HG03103 (cell line): ENCODE measurements around the gene PHOX2A.

Source experiments
- ATAC-seq: cut with Tn5 transposase; IDR thresholded peaks from one replicate; pipeline ENCODE4 v1.9.1; 2021; ENCODE audit warnings: low read depth; ENCODE audit not compliant: unreplicated experiment

The PHOX2A gene

DNA sequence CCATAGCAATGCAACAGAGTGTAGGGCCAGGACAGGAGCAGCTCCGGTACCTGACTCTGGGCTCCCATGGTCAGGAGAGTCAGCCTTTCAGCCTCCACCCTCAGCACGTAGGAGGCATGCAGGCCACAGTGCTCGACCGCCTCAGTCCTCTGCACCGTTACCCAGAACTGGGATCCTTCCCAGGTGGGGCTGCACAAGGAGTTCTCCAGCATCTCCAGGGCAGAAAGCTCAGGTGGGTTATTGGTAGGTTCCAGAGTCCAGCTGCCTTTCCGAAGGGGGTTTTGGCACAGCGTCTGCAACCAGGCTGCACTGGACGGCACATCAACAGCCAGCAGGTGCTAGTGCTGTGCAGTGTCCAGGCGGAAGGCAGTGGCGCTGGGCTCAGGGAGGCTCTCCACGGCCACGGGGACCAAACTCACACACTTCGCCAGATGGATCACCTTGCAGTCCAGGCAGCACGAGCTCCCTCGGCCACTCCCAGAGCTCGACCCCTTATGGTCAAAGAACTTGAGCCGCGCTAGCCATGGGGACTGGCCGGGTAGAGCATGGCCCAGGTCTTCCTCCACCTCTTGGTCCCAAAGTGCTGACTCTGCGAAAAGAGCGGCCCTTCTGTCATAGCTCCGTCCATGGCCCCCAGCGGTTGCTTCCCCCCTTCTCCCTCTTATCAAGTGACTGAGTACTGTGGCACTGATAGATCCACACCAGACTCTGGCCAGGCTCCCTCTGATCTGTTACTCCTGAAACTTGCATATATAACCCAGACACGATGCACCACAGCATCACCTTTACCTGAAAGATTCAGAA is 6.9 kb upstream of the PHOX2A start:
- ATAC-seq = no peak

DNA sequence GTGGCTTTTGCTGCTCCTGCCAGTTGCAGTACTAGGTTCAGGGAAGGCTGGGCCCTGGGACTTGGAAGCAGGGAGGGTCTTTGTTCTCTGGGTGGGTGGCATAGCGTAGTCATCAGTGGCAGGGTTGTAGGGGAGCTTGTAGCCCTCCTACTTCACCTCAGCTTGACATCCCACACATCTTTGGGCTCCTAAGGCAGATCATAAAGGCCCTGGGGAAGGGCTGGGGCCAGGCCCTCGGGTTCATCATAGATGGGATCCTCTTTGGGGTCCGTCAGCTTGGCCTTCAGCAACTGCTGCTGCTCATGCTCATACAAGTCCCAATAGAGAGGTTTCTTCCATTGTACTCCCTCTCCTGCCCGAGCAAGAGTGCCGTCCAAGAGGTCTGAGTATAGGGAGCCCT is 6.0 kb upstream of the PHOX2A start:
- ATAC-seq = no peak

DNA sequence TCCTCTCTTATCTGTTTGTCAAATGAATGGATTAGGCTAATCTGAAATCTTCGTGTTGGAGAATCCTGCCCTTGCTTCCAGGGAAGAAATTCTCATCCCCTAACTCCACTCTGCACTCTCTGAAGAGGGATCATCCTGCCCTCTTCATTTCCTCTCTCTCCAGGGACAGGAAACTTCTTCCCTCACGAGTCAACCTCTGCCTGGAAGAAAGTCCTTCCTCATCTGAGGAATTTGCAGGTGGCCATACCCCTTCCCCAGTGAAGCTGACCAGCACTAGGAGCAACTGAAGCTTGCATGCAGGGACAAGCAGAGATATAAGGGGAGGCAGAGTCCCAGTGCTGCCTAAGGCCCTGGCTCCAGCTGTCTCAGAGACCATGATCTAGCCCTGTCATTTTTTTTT is 3.6 kb upstream of the PHOX2A start:
- no peak for ATAC-seq

DNA sequence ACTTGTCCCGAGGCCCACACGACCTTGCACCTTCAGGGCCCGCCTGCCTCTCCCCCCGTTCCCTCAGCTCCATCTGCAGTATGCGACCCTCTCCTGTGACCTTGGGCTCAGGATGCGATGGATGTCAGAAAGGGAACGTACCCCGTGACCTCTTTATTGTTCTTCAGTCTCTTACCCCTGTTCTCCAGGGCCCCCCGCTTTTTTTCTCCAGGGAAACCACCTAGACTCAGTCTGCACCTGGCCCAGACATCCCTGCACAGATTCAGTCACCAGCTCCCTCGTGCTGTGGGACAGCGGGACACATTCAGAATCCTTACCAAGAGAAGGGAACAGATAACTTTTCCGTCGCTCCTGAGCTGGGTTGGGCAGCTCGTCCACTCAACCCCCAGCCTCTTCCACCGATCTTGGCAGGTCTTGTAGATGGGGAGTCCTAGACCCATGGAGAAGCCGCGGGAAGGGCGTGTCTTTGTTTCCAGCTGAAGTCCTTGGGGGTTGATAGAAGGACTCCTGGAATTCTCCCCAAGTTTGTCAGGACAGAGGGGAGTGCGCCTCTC is 1.4 kb upstream of the PHOX2A start:
- ATAC-seq = no peak

DNA sequence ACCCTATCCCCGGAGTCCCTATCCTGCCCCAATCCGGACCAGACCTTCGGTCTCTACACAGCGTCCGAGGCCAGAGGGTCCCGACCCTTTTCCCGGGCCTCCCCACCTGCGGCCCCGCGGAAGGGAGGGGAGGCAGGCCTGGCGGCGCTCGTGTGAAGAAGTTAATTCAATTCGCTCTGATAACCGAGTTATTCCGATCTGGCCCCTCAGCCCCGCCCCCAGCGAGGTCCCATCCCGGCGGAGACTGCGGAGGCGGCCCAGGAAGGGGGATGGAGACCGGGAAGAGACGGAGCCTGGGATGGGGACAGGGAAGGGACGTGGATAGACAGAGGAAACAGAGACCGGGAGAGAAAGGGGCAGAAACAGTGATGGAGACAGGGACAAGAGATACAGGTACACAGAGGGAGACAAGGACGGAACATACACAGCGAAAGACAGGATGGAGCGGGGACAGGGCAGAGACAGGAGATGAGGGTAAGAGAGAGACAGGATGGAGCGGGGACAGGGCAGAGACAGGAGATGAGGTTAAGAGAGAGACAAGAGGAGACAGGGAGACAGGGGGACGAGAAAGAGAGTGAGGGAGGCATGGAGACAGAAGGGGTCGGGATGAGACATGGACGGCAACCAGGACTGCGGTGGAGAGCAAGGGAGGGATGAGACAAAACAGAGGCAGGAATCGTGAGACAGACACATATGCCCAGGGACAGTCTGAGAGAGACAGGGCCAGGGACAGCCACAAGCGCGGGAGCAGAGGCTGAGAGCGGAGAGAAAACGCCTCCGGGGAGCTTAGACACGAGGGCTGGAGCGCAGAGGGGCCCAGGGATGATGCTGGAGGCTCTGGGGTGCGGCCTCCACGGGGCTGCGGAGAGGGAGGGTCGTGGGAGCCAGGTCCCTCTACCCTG is 636 bp upstream of the PHOX2A start:
- no peak for ATAC-seq

DNA sequence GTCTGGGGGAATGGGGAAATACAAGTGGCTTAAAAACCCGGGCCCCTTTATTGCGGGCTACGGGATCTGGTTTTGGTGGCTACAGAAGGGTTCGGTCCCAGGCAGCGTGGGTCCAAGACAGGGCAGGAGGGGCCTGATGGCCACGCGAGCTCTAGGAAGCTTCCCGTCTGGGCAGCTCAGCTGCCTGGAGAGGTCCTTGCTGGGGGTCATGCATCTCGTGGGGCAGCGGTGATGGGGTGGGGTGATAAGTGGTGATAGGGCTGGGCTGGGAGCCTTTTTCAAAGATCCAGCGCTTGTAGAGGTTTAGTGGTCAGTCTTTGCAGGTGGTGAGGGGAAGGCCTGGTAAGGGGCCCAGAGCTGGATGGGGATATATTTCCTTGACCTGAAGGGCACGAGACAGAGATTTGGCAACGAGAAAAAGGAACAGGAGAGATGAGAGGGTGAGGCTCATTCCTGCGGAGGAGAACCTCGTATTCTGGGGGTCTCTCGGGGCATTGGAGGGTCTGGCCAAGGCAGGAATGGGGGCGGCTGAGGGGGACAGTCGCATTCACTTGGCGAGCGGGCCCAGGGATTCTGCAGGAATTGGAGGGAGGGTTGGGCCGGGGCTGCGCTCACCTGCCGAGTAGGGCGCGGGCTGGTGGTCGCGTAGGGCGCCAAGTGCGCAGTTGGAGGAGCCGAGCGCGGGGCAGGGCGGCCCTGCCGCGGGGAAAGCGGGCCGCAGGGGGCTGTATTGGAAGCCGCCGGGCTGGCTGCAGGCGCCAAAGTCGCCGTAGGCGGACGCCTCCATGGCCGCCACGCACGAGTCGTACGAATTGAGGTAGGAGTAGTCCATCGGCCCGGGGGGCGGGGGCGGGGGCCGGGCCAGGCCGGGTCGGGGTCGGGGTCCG is 560 bp downstream of the PHOX2A start:
- ATAC-seq = no peak

DNA sequence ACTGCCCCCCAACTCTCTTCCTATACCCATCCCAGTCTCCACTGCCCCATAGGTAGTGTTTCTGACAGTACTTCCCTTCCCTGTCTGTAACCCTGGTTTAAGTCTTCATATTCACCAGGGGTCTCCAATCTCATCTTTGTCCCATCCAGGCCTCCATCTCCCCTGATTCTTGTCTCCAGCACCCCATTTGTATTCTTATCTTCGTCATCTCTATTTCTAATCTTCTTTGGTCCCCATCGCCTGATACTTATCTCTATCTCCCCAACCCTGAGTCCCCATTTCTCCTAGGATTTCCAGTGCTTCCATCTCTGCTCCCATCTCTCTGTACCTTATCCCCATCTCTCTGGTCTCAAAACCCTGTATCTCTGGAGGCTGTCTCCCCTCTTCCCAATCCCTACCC is 1.8 kb downstream of the PHOX2A start:
- ATAC-seq = no peak

DNA sequence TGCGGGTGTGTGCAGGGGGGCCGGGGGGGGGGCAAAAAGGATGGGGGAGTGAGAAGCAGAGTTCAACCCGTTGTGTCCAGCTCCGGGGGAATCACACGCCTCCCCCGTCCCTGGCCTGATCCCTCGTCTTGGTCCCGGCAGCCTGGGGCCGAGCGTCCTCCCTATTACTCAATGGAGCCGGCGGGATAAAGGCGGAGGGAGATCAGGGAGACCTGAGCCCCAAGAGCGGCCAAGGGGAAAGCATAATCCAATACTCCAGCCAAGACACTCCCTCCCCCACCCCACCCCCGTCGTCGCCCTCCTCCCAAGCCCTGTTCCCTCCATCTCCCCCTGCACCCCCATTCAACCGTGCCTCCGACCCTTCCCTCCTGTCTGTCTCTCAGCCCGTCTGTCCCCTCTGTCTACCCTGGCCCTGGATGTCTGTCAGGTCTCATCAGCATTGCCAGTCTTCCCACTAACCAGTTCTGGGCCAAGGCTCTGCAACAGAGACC is 2.6 kb downstream of the PHOX2A start:
- ATAC-seq = no peak

DNA sequence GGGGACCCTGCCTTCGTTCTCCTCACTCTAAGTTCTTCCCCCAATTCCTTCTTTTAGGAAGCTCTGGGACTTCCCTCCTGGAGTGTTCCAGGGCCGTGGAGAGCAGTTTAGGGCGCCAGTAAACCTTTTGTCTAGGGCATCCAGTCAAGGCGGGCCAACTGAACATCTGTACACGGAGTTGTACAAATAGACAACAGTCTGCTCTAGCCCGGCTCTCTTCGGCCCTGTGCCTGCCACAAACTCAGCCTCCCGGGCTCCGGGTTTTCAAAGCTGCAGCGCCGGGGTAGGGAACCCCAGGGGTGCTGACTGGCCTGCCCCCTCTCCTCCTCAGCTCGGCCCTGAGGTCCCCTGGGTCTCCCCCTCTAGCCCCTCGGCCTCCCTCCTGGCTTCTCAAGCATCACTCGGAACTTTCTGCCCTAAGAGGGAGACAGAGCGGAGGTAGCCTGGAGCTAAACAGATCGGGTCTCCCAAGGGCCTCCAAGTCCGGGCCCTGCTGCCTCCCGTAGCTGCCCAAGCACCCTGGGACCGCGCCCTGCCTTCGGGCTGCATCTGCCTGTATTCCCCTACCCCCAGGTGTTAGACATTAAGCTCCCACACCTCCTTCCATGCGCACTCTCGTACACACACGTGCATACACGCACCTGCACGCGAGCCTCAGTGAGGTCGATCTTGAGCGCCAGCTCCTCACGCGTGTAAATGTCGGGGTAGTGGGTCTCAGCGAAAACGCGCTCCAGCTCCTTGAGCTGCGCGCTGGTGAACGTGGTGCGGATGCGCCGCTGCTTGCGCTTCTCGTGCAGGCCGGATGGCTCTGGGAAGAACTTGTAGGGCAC is 3.3 kb downstream of the PHOX2A start:
- no peak for ATAC-seq

DNA sequence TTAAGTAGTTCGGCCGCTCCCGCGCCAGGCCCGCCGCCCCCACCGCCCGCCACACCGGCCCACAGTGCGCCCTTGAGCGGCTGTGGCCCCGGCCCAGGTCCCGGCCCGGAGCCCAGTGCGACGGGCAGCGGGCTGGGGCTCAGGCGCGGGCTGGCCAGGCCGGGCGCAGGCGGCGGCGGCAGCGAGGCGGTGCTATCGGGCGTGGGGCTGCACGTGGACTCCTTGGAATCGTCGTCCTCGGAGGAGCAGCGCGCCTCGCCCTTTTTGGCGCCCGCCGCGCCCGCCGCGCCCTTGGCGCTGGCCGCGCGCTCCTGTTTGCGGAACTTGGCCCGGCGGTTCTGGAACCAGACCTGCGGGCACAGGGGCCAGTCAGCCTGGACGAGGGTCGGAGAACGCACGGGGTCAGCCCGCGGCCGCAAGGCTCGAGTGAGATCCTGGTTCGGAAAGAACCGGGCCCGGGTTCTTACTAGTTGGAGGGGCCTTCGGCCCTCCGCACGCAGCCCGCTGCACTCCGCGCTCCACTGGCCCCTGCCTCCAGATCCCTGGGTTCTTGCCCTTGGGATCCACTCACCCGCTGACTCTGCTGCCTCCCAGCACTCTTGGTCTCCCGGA is 4.0 kb downstream of the PHOX2A start:
- ATAC-seq = no peak

DNA sequence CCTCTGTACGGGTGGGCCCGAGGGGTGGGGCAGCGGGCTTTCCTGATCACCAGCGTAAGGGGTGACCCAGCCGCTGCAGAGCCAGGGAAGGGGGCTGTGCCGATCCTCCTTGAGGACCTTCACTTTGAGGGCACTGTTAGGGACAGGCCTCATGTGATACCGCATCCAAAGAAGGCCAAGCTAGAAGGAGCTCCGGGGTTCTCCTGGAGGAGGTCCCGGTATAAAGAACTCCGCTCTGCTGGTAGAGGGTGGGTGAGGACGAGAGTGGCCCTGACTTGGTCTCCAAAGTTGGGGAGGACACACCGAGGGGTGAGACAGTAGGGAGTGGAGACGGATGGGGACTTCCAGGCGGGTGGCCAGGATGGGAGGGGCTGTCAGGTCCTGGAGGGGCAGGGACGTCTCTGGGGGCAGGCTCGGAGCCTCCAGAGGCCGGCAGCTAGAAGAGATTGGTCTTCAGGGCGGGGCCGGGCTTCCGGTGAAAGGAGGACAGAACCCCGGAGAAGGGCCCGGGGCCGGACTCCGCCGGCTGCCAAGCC is 4.6 kb downstream of the PHOX2A start:
- ATAC-seq = no peak

DNA sequence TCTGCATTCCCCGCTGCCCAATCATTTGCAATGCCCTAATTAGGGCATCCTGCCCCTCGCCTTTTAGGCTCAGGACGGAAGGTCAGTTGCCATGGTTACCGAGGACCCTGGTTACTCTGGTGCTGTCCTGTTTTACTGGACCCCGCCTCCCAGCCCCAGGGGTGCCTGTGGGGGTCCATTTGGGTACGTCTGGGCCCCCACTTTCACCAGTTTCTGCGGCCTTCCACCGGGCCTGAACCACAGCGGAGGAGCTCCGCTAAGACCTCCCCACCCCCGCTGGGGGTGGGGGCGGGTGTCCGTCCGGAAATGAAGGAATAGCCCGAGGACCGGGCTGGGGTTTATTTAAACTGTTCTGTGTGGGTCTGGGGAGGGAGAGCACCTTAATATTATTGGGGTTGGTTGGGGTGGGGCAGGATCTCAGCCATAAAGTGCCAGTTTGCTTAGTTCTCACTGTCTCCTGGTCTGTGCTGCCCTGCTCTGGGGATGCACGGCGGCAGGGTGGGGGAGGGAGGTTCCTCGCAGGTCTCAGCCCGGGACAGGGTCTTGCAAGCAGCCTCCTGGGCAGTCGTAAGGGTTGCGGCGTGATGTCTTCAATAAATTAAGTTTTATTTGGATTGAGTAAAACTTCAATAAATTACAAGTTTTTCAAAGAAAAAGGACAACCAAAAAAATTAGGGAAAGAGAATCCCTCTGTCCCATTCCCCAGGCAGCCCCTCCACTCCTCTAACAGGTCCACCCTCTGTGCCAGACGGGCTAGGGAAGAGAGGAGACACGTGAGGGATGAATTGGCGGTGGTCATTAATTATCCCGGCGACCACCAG is 5.3 kb downstream of the PHOX2A start:
- no peak for ATAC-seq

DNA sequence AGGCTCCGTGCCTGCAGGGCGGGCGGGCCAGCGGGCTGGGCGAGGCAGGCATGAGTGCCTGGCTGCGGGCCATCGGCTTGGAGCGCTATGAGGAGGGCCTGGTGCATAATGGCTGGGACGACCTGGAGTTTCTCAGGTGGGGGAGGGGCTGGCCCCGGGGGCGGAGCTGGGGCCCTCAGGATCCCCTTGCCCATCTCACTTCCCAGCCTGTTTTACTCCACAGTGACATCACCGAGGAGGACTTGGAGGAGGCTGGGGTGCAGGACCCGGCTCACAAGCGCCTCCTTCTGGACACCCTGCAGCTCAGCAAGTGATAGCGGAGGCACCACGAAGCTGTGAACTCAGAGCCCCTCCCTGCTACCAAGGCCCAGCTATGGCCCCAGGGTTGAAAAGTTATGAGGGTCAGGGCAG is 5.9 kb downstream of the PHOX2A start:
- ATAC-seq = no peak

DNA sequence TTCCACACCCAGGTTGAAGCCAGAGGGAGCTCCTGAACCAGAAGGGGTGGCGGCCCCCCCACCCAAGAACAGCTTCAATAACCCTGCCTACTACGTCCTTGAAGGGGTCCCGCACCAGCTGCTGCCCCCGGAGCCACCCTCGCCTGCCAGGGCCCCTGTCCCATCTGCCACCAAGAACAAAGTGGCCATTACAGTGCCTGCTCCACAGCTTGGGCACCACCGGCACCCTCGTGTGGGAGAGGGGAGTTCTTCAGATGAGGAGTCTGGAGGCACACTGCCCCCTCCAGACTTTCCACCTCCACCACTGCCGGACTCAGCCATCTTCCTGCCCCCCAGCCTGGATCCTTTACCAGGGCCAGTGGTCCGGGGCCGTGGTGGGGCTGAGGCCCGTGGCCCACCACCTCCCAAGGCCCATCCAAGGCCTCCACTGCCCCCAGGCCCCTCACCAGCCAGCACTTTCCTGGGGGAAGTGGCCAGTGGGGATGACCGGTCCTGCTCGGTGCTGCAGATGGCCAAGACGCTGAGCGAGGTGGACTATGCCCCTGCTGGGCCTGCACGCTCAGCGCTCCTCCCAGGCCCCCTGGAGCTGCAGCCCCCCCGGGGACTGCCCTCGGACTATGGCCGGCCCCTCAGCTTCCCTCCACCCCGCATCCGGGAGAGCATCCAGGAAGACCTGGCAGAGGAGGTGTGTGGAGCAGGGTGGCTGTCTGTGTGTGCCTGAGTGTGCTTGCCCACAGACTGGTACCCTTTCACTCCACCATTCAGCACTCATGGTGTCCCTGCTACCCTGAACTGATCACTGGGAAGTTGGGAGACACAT is 6.7 kb downstream of the PHOX2A start:
- ATAC-seq = no peak

DNA sequence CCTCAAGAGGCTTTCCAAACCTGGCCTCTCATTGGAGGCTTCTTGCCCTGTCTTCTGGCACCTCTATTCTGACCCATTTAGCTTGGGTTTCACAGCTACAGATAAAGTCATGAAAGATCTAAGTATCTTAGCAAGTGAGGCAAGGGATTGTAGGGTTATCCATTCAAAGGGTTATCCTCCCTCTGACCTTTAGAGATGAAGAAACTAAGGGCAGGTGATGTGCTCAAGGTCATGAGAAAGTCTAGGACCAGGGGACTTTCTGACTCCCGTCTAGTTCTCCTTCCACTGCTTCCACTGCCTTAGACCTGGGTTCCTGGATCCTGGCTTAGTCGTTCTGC is 7.2 kb downstream of the PHOX2A start:
- no peak for ATAC-seq

DNA sequence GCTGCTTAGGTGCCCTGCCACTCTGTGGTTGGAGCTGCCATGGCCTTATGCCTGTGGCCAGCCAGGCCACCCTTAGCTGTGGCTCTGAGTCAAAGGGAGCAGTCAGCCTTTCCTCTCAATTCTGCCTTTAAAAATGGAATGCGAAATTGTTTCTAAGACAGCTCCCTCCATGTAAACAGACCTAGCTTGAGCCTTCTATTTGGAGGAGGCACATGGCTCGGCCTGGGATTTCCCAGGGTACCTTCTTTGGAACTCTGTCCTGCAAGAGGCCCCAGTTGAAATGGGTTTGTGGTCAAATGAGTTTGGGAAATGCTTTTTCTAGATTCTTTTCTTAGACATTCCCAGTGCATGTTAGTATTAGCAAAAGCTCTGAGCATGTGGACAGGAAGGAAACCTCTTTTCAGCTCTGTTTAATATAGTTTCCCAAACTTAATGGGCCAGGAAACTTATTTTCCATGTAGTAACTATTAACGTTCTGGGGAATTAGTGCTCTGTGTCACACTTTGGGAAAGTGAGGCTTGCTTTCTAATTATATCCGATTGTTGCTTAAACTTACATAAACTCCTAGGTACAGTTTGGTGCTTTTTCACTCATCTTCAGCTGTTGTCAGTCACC is 7.8 kb downstream of the PHOX2A start:
- no peak for ATAC-seq
